ENCODE results near the gene OR4D2. TPM values are rescaled to one million over a fixed set of nuclear protein-coding genes. Genes with fewer than 3 reads are reported as not detected.

The OR4D2 gene
- total RNA-seq, 2 experiments from 2014 or later = not detected

DNA sequence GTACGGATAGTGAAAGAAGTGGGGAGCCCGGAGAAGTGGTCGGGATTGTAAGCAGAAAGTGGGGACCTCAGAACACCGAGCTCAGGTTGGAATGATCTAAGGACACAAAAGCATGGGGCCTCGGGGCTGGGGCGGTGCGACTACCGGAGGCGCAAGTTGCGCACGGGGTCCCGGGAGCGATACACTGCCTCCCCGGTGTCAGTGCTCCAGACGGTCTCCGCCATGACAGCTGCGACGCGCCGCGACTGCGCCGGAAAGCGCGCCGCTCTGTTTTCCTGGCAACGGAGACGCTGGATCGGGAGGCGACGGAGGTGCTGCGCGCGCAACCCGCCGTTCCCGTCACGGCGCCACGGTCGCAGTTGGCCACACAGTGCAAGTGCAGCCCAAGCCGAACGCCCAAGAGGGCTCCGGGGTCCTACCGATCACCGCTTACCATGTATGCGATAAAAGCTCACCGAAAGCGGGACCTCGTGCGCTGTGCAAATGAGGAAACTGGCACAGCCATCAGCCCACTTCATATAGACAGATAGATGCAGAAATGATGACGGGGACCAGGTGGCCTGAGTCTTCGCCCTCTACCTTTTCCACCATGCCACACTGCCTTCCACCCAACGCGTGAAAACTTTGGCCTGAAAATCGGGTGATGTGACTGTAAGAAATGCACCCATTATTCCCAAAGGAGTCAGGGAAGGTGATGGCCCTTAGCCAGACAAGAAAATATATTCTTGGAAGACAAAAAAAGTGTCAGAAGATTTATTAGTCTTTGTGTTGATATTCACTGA is 52.4 kb downstream of the OR4D2 start, which contains the start of gene MKS1:
Gene MKS1, minus strand, starts transcription at position 249 of the 782 bp plus-strand sequence. Its CDS starts 25 bp downstream, at position 224.
- Mint-ChIP-seq H3K4me3 (peak within 1 kb of the TSS; percentile 87), H3K27ac (peak within 1 kb of the TSS; percentile 97), H3K9me3 (ENCODE audit: insufficient read depth) (no peaks in the 10 kb centered on the region), H3K36me3 (ENCODE audit: low read depth) (no peaks in the 10 kb centered on the region), H3K4me1 (ENCODE audit: low read depth) (peaks cover 24% of the 10 kb centered on the region), H3K27me3 (ENCODE audit: low read depth) (peaks cover 11% of the 10 kb centered on the region)
- peak; percentile 98 for ATAC-seq
- CTCF ChIA-PET = interaction anchor here (0.9 to 5.2 kb wide), 10 partner anchors 9 to 385 kb away, joined by 3 to 30 read pairs (median 4); partner anchors contain the start of gene LPO
- POLR2A ChIA-PET = interaction anchor here (0.6 to 1.4 kb wide), 8 partner anchors 18 to 413 kb away, joined by 3 to 6 read pairs (median 3); no protein-coding TSS in a partner anchor
- DNase-seq = peak; percentile 97

DNA sequence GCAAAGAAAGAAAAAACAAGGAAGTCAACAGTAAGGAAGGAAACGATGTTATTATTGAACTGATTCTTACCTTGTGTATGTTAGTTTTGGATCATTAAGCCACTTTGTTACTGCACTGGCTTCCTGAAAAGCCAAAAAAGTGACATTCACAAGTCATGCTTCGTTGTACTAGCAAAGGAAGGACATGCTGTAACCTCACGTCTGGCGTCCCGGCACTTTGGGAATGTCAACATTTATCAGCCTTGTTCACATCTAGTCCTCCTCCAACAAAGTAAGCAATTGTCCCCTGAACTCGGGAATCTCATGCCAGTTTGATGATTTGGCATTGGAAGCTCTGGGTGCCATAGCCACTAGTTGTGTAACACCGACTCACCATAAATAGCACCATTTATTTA is 53.0 kb downstream of the OR4D2 start:
- no peak for ATAC-seq
- Mint-ChIP-seq H3K27me3 (ENCODE audit: low read depth) (peaks cover 11% of the 10 kb centered on the region), H3K36me3 (ENCODE audit: low read depth) (no peaks in the 10 kb centered on the region), H3K9me3 (ENCODE audit: insufficient read depth) (no peaks in the 10 kb centered on the region), H3K4me3 (peak overlapping the region; percentile 87), H3K27ac (peak overlapping the region; percentile 97), H3K4me1 (ENCODE audit: low read depth) (peaks cover 28% of the 10 kb centered on the region)
- ChIA-PET CTCF (interaction anchor here (1.0 to 5.2 kb wide), 9 partner anchors 9 to 386 kb away, joined by 3 to 30 read pairs (median 4); no protein-coding TSS in a partner anchor), POLR2A (interaction anchor here (0.8 to 1.4 kb wide), 5 partner anchors 18 to 412 kb away, joined by 3 to 6 read pairs (median 3); no protein-coding TSS in a partner anchor)
- DNase-seq = no peak

Other genes starting within 250 kb of the OR4D2 start
- gene CUEDC1, start 211.6 kb upstream of the OR4D2 start, total RNA-seq = under 1 TPM in 1 of 2 experiments, not detected in 1; 0.18 TPM
- gene VEZF1, start 178.7 kb upstream of the OR4D2 start, total RNA-seq = 10 to 100 TPM; 37.5 to 37.6 TPM
- gene SRSF1, start 159.7 kb upstream of the OR4D2 start, total RNA-seq = 100 to 1,000 TPM; 382 to 383 TPM
- gene DYNLL2, start 83.6 kb upstream of the OR4D2 start, total RNA-seq = 10 to 100 TPM; 30.9 to 31.7 TPM
- gene OR4D1, start 18.6 kb upstream of the OR4D2 start, total RNA-seq = under 1 TPM; 0.50 TPM
- gene EPX, start 25.7 kb downstream of the OR4D2 start, total RNA-seq = not detected
- gene MKS1, start 52.3 kb downstream of the OR4D2 start, total RNA-seq = 10 to 100 TPM; 16.1 to 17.6 TPM
- not detected for gene LPO, start 71.6 kb downstream of the OR4D2 start, total RNA-seq
- not detected for gene MPO, start 114.0 kb downstream of the OR4D2 start, total RNA-seq
- 10 to 100 TPM; 45.8 to 51.5 TPM for gene TSPOAP1, start 161.8 kb downstream of the OR4D2 start, total RNA-seq
- gene SUPT4H1, start 185.2 kb downstream of the OR4D2 start, total RNA-seq = 10 to 100 TPM; 75.2 to 90.8 TPM

Measured in activated CD8-positive, alpha-beta T cell treated with anti-CD3 and anti-CD28 coated beads, Interleukin-2, amount 10 ng/mL, durations not matched to agents 7 days and 5 days (primary cell).